NCI-H2196 (cell line): Measurements from ENCODE around the gene EIF4G1.

Experiments used
- DNase-seq: peaks from one replicate; lab custom pipeline; 2025; ENCODE audit not compliant: unreplicated experiment; lab: John Stamatoyannopoulos, UW

Gene EIF4G1

GRCh38 chr3:184361932-184362667 is 47.7 kb downstream of the EIF4G1 start:
- peak; percentile 97 for DNase-seq

DNA sequence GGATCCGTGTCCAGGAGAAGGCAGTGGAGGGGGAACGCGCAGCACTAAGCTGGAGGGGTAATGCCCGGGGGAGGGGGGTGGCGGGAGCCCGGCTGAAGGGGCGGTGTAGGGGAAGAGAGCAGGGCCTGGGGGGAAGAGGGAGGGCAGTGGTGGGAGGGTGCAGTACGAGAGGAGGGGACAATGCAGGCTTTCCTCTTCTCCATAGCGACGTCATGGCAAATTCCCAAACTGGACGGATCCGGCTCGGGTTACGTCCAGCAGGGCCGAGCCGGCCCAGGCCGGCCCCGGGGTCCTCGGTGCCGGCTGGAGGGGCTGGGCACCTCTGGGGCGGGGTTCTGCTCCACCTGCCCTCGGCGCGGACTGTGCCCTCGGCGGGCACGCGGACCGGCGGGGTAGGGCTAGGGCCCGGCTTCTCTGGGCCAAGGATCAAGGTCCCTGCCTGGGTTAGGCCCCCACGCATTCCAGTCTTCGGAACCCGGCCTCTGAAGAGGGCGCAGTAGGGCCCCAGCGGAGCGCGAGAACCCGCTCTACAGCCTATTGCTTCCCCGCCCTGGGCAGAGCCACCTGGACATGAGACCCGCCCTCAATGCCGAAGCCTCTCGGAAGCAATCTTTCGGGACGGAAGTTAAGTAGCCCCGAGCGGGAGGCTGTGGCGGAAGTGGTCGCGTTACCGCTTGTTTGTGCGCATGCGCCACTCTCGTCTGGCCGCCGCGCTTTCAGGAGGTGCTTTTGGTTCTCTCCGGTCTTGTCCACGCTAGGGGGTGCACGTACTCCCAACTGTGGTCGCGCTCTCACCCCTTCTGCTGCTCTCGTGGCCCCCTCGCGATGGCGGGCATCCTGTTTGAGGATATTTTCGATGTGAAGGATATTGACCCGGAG is 48.5 kb downstream of the EIF4G1 start:
- DNase-seq = peak; percentile 100

DNA sequence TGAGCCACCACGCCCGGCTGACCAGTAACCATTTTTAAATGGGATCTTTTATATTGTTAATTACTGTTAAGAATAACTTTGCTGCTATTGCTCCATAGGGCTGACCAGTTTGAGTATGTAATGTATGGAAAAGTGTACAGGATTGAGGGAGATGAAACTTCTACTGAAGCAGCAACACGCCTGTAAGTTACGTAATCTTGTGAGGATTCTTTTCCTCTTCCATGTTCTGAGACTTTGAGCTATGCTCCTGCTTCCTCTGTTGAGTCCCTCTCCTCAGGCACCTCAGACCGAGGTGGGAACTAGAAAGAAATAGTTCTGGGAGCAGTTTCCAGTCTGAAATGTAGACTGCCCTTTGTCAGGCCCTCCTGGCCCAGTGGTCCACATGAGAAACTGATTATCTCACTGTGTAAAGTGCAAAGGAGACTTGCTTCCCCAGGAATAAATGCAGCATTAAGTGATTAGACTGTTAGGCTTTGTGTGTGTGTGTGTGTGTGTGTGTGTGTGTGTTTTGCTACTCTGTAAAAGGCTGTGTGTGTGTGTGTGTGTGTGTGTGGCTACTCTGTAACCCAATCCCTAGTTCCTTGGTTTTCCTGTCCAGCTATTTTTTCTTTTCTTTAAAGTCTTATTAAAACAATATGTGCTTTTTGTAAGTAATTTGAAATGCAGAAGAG is 52.3 kb downstream of the EIF4G1 start:
- peak; percentile 57 for DNase-seq

GRCh38 chr3:184368116-184368515 is 53.7 kb downstream of the EIF4G1 start:
- DNase-seq = no peak

DNA sequence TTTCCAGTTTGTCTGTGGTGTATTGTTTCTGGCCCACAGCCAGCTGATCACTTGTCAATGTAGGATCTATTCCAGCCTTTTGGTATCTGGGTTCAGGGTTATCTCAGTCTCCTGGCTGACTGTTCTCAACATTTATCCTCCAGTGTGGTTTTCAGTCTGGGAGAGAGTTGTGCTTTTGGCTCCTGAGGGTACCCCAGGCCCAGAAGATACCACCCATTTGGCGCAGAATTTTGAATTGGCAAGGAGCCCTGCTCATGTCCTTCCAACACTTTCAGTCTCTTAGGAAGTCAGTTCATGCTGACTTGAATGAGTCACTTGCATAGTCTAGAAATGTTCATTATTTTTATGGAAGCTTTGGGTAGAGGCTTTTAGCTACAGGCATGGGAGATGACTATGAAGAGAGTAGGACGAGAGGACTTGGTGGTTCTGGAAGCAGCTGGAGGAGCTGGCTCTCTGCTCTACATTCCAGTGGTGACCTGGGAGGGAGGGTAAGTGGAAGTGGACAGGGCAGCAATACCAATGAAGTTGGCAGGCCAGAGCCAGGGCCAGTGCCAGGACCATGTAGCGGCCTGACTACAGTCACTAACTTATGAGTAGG is 54.3 kb downstream of the EIF4G1 start:
- peak; percentile 36 for DNase-seq

DNA sequence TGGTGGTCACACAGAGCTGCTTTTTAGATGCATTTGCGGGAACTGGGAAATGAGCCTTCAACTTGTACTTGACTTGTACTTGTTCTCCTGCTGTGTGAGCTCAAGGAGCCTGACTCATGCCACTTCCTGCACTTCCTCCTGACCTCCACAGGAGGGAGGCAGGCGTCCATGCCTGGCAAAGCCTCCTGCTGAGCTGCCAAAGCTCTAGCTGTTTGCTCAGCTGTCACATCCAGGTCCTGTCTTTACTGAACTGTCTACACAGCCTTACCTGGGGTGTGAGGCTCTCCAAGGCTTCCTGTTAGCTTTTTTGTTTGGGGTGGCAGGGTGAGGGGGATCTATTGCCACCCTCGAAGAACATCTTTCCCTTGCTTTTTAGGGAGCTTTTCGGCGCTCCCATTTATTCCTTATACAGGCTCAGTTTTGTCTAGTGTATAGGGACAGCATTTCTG is 57.2 kb downstream of the EIF4G1 start:
- DNase-seq = peak; percentile 100

DNA sequence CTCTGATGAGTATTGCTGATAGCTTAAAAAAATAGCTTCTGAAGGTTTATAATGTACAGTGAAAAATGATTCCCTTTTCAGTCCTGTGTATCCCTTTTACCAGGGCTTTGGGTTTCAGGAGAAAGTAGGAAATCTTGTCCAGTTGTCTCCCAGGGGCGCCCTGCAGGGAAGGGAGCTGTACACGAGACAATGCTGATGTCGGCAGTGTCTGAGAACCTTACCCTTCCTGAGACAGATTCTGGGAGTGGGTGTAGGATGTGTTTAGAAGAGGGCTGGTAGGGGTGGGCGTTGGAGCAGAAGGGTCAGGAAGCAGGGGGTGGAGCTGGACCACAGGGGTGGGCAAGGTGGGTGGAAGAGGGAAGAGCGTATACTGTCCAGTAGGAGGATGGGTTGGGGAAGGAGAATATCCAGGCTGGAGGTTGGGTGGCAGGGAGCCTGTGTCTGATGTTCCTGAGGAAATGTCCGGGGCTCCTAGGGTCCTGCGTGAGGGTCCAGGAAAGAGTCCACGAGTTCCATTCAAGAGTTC is 58.0 kb downstream of the EIF4G1 start:
- DNase-seq = no peak

DNA sequence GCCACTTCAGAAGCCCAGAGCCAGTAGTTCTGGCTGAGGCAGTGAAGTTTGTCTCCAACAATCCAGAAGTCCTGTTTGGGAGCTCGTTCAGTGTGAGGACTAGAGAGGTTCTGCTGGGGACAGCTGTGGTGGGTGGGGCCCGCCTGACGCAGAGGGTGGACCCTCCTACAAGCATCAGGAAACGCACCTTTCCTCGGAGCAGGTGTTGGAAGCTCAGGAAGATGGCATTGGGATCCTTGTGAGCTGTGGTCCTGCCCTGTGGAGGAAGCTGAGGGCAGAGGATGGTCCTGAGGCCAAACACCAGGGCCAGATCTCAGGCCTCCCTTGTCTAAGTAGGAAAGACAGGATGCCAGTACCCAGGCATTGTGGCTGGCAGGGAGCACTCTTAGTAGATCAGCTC is 58.5 kb downstream of the EIF4G1 start:
- no peak for DNase-seq

DNA sequence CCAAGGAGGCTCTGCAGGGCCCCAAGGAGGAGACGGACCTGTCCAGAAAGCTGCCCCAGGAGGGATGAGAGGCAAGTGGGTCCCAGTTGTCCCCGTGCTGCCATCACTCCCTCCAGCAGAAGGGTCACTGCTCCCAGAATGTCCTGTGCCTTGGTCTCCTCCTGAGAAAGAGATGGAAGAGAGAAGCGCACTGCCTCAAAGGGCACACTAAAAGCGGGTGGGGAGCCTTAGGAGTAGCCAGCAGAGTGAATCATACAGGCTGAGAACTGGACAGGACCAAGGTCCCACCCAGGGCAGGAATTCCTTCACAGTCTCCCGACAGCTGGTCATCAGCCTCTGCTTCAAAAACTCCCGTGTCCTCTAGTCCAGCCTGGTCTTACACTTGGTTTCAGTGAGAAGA is 59.0 kb downstream of the EIF4G1 start:
- DNase-seq = no peak

- DNase-seq = no peak
Measured at GRCh38 chr3:184375747-184376461, 61.5 kb downstream of the EIF4G1 start.

GRCh38 chr3:184377374-184377773 is 63.0 kb downstream of the EIF4G1 start:
- peak; percentile 78 for DNase-seq

- DNase-seq = peak; percentile 92
Measured at GRCh38 chr3:184377882-184378445, 63.6 kb downstream of the EIF4G1 start, which contains the start of gene THPO. TSS of gene THPO (minus strand) at chr3:184378207. CDS start at chr3:184376259, 1,948 bp downstream.

GRCh38 chr3:184378651-184379357 is 64.4 kb downstream of the EIF4G1 start:
- DNase-seq = no peak

GRCh38 chr3:184379358-184380184 is 65.2 kb downstream of the EIF4G1 start, which contains the start of gene CHRD:
TSS of gene CHRD (plus strand) at chr3:184380054. CDS start at chr3:184380319, 265 bp downstream.
- no peak for DNase-seq

DNA sequence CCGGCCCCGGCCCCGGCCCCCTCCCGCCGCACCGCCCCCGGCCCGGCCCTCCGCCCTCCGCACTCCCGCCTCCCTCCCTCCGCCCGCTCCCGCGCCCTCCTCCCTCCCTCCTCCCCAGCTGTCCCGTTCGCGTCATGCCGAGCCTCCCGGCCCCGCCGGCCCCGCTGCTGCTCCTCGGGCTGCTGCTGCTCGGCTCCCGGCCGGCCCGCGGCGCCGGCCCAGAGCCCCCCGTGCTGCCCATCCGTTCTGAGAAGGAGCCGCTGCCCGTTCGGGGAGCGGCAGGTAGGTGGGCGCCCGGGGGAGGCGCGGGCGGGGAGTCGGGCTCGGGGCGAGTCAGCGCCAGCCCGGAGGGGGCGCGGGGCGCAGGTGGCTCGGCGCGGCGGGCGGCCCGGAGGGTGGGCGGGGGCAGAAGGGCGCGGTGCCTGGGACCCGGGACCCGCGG is 65.8 kb downstream of the EIF4G1 start:
- peak; percentile 74 for DNase-seq

DNA sequence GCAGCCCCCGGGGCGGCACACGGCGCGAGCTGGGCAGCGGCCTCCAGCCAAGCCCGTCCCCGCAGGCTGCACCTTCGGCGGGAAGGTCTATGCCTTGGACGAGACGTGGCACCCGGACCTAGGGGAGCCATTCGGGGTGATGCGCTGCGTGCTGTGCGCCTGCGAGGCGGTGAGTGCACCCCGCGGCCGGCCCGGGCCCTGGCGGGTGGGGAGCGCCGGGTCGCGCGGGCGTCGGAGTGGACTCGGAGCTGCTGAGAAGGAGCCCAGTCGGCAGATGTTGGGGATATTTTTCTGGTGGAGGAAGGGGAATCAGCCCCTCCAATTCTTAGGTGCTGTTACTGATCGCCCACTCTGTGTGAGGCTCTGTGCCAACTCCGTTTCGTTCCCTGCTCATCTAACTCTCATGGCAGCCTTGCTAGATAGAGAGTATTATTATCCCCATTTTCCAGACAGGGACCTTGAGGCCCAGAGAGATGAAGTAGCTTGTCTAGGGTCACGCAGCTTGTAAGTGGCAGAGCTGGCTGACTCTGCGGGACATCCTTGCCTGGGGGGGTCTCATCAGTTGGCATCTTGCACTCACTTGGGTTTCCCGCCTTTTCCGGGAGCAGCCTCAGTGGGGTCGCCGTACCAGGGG is 66.3 kb downstream of the EIF4G1 start:
- no peak for DNase-seq
